ENCODE results near the gene GPC1. TPM values are rescaled to one million over a fixed set of nuclear protein-coding genes. Genes with fewer than 3 reads are reported as not detected.
A peak's percentile ranks its signal among the peaks of the same experiment; 100 is the strongest.

GPC1 gene
- polyA plus RNA-seq, 1 experiment, result 46.8 TPM

DNA sequence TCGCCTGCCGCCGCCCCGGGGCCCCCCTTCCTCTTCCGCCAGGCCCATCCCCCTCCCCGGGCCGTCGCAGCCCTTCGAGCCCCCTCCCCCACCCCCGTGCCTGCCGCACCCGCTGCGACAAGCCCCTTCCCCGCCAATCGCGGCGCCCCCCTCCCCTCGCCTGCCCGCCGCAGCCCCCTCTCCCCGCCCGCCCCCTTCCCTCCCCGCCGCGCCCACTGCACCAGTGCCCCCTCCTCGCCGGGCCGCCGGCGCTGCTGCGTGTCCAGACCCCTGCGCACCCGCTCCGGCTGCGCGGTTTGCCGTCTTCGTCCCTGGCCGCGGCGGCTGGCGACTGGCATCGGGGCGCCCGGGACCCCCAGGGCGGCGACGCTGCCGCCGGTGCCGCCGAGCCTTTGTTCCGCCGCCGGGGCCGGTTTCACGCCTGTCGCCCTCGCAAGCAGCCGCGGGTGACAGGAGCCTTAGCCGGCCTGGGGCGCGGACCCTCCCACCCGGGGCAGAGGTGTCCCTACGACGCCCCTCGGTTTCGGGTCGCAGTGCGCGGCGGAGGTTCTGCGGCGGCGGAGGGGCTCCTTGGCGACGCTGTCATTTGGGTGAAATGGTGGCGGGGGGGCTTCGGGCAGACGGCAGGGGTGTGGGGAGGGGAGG, 18.1 kb downstream of the GPC1 start:
- Histone ChIP-seq H3K27ac (ENCODE audit: low read depth, low read length) (no peak overlapping the region), H3K27me3 (ENCODE audit: control insufficient read depth, insufficient read depth, low read length) (no peaks in the 10 kb centered on the region), H3K9me3 (ENCODE audit: control insufficient read depth, insufficient read depth, low read length) (no peaks in the 10 kb centered on the region), H3K4me3 (ENCODE audit: low read depth, low read length) (peak overlapping the region; percentile 36)
- no peak for DNase-seq (ENCODE audit: low read depth, low spot score)
- TF ChIP-seq, protein P1, sequence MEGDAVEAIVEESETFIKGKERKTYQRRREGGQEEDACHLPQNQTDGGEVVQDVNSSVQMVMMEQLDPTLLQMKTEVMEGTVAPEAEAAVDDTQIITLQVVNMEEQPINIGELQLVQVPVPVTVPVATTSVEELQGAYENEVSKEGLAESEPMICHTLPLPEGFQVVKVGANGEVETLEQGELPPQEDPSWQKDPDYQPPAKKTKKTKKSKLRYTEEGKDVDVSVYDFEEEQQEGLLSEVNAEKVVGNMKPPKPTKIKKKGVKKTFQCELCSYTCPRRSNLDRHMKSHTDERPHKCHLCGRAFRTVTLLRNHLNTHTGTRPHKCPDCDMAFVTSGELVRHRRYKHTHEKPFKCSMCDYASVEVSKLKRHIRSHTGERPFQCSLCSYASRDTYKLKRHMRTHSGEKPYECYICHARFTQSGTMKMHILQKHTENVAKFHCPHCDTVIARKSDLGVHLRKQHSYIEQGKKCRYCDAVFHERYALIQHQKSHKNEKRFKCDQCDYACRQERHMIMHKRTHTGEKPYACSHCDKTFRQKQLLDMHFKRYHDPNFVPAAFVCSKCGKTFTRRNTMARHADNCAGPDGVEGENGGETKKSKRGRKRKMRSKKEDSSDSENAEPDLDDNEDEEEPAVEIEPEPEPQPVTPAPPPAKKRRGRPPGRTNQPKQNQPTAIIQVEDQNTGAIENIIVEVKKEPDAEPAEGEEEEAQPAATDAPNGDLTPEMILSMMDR (IDR thresholded peaks at IDR 0.05; ENCODE audit: low read depth, low read length), result no peak
- ChIA-PET CTCF (no interaction called here), POLR2A (no interaction called here)

DNA sequence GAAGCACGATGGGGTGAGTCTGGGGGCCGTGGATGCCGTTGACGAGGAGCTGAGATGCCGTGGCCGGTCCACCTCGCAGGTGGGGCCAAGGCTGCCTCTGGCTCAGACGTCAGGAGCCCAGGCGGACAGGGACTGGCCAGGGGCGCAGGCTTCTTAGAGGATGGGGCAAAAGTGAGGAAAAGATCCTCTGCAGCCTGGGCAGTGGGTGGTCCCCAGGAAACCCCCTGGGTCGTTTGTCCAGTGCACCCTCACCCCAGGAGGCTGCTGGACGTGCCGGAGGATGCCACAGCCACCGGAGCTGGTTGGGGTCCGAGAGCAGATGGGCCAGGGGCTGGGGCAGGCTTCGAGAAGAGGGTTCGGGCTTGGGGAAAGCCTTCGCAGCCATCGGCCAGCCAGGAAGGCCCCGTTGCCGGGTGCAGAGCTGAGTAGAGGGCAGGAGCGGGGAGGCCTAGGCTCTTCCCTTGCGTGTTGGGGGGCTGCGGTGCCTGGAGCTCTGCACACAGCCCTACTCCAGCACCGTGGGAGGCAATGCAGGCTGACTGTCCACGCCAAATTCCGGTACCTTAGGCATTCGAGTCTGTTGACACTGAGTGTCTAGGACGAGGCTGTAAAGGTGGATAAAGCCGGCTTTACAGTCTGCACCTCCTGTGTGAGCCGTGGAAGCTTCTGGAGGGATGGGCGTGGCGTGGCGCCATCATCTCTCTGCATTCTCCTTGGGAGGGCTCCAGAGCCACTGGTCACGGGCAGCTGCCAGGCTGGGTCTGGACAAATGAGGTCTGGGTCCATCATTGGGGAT, 18.8 kb downstream of the GPC1 start:
- POLR2A ChIA-PET, result no interaction called here
- Histone ChIP-seq H3K27me3 (ENCODE audit: control insufficient read depth, insufficient read depth, low read length) (no peaks in the 10 kb centered on the region), H3K4me3 (ENCODE audit: low read depth, low read length) (peak overlapping the region; percentile 36; the same call in 1 of the 2 replicates), H3K9me3 (ENCODE audit: control insufficient read depth, insufficient read depth, low read length) (no peaks in the 10 kb centered on the region), H3K27ac (ENCODE audit: low read depth, low read length) (no peak overlapping the region)
- TF ChIP-seq, protein P1 (IDR thresholded peaks at IDR 0.05; ENCODE audit: low read depth, low read length), result no peak
- CTCF ChIA-PET, result interaction anchor here (1.6 kb wide), 1 partner anchor 222 kb away, joined by 3 read pairs; no protein-coding TSS in a partner anchor
- DNase-seq (ENCODE audit: low read depth, low spot score), result no peak

DNA sequence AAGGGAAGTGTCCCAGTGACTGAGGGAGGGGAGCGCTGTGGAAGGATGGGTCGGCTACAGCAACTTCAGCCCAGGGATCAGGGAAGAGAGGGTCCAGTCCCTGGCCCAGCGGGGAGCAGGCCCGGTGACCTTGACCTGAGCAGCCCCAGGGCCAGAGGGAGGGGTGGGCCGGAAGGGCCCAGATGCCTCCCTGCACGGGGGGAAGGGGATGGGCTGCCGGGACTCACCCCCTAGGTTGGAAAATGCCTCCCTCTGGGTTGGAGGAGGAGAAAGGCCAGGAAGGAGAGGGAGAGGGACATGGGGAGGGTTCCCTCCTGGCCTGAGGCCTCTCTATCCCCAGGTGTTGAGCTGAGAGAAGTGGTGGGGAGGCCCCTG, 19.8 kb downstream of the GPC1 start:
- TF ChIP-seq, protein P1 (IDR thresholded peaks at IDR 0.05; ENCODE audit: low read depth, low read length), result no peak
- no peaks in the 10 kb centered on the region for H3K9me3 ChIP-seq (ENCODE audit: control insufficient read depth, insufficient read depth, low read length)
- H3K27ac ChIP-seq (ENCODE audit: low read depth, low read length), result no peak overlapping the region
- CTCF ChIA-PET, result interaction anchor here (1.6 kb wide), 1 partner anchor 223 kb away, joined by 3 read pairs; no protein-coding TSS in a partner anchor
- H3K27me3 ChIP-seq (ENCODE audit: control insufficient read depth, insufficient read depth, low read length), result no peaks in the 10 kb centered on the region
- DNase-seq (ENCODE audit: low read depth, low spot score), result no peak
- POLR2A ChIA-PET, result no interaction called here
- no peak overlapping the region for H3K4me3 ChIP-seq (ENCODE audit: low read depth, low read length)

DNA sequence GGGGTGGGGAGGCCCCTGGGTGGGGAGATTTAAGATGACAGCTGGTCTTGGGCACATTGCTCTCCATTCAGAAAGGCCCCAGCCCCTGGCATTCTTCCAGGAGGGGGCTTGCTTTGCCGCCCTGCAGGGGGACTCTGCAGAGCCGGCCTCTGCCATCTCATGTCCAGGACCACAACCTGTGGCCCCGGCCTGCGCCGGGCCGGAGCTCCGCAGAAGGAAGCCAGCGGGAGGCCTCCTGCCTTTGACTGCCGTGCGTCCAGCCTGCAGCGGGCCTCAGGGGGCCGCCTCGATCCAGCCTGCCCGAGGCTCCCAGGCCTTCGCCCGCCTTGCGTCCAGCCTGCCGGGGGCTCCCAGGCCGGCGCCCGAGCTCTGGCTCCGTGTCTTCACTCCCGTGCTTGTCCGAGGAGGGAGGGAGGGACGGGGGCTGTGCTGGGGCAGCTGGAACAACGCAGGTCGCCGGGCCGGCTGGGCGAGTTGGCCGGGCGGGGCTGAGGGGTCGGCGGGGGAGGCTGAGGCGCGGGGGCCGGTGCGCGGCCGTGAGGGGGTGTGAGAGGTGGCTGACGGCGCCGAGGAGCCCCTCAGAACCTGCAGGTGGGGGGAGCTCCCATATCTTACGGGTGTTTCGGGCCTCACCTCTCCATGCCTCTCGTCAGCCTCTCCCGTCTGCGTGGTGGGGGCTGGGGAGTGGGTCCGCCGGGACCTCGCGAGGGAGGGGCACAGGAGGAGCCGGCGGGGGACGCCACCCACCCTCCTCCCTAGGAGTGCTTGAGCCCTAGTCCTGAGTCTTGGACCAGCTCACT, 20.4 kb downstream of the GPC1 start:
- Histone ChIP-seq H3K9me3 (ENCODE audit: control insufficient read depth, insufficient read depth, low read length) (no peaks in the 10 kb centered on the region; the same call in 1 of the 2 replicates), H3K4me3 (ENCODE audit: low read depth, low read length) (no peak overlapping the region), H3K27ac (ENCODE audit: low read depth, low read length) (no peak overlapping the region), H3K27me3 (ENCODE audit: control insufficient read depth, insufficient read depth, low read length) (no peaks in the 10 kb centered on the region)
- TF ChIP-seq, protein P1 (IDR thresholded peaks at IDR 0.05; ENCODE audit: low read depth, low read length), result no peak
- DNase-seq (ENCODE audit: low read depth, low spot score), result no peak
- CTCF ChIA-PET, result interaction anchor here (1.6 kb wide), 1 partner anchor 224 kb away, joined by 3 read pairs; no protein-coding TSS in a partner anchor
- POLR2A ChIA-PET, result no interaction called here

Data from AG04450 (cell line).